Activated CD8-positive, alpha-beta T cell treated with anti-CD3 and anti-CD28 coated beads for 36 hours (primary cell): ENCODE results near the gene DIRAS1. TPM values are rescaled to one million over a fixed set of nuclear protein-coding genes. Genes with fewer than 3 reads are reported as not detected.

Source experiments
- ATAC-seq: fragments of 200-7000 bp; cut with Tn5 transposase; one replicate; pipeline ENCODE4 v1.10.0; 2021; ENCODE audit warnings: mild to moderate bottlenecking, moderate library complexity
- CTCF ChIA-PET: fragments of 350-600 bp; sonication (Branson Sonifier 250); formaldehyde crosslinking; loops from one replicate; lab custom pipeline; 2021; ENCODE audit warnings: antibody characterized with exemption; lab: Charles Lee
- POLR2A ChIA-PET: fragments of 350-600 bp; sonication (Branson Sonifier 250); formaldehyde crosslinking; loops from one replicate; lab custom pipeline; 2021; ENCODE audit warnings: antibody characterized with exemption; lab: Charles Lee
- DNase-seq: peaks from one replicate; pipeline ENCODE4 v3.0.0-alpha.2; 2020
- H3K27ac Mint-ChIP-seq: one replicate; pipeline ENCODE4 v1.8.0; 2021; ENCODE audit warnings: mild to moderate bottlenecking, mixed read lengths
- H3K27me3 Mint-ChIP-seq: one replicate; pipeline ENCODE4 v1.8.0; 2021; ENCODE audit warnings: mixed read lengths
- H3K36me3 Mint-ChIP-seq: one replicate; pipeline ENCODE4 v1.8.0; 2021; ENCODE audit warnings: low read depth, mixed read lengths
- H3K4me1 Mint-ChIP-seq: one replicate; pipeline ENCODE4 v1.8.0; 2021; ENCODE audit warnings: low read depth, mixed read lengths
- H3K4me3 Mint-ChIP-seq: one replicate; pipeline ENCODE4 v1.8.0; 2021; ENCODE audit warnings: mild to moderate bottlenecking, moderate library complexity, mixed read lengths
- H3K9me3 Mint-ChIP-seq: one replicate; pipeline ENCODE4 v1.8.0; 2021; ENCODE audit warnings: mixed read lengths
- intact Hi-C: fragments of 100-400 bp; cut with micrococcal nuclease; formaldehyde crosslinking; loops from one replicate; pipeline ENCODE4 v1.10.0; 2022
- total RNA-seq, 2 experiments: library from RNA; stranded (reverse); gene quantifications; one replicate each; pipeline ENCODE4 v1.2.3, GENCODE V29; 2021
- TF ChIP-seq, protein P1 (sequence below): fragments of 200-600 bp; IDR thresholded peaks from one replicate; pipeline ENCODE4 v1.8.0; 2022; ENCODE audit warnings: antibody characterized with exemption, mild to moderate bottlenecking

DIRAS1 gene
- total RNA-seq, 2 experiments from 2014 or later: 0.09 TPM; not detected in 1

GRCh38 chr19:2721570-2722540, 683 bp upstream of the DIRAS1 start:
- POLR2A ChIA-PET: no interaction called here
- H3K9me3 Mint-ChIP-seq: no peaks in the 10 kb centered on the region
- H3K27ac Mint-ChIP-seq: no peak overlapping the region
- H3K4me1 Mint-ChIP-seq: peaks cover 3% of the 10 kb centered on the region
- DNase-seq (no peak), ATAC-seq (no peak)
- H3K4me3 Mint-ChIP-seq: peak overlapping the region; percentile 43
- intact Hi-C loops: no loop called here
- TF ChIP-seq, protein P1, sequence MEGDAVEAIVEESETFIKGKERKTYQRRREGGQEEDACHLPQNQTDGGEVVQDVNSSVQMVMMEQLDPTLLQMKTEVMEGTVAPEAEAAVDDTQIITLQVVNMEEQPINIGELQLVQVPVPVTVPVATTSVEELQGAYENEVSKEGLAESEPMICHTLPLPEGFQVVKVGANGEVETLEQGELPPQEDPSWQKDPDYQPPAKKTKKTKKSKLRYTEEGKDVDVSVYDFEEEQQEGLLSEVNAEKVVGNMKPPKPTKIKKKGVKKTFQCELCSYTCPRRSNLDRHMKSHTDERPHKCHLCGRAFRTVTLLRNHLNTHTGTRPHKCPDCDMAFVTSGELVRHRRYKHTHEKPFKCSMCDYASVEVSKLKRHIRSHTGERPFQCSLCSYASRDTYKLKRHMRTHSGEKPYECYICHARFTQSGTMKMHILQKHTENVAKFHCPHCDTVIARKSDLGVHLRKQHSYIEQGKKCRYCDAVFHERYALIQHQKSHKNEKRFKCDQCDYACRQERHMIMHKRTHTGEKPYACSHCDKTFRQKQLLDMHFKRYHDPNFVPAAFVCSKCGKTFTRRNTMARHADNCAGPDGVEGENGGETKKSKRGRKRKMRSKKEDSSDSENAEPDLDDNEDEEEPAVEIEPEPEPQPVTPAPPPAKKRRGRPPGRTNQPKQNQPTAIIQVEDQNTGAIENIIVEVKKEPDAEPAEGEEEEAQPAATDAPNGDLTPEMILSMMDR: no peak
- CTCF ChIA-PET: no interaction called here
- peaks cover 27% of the 10 kb centered on the region for H3K27me3 Mint-ChIP-seq
- no peaks in the 10 kb centered on the region for H3K36me3 Mint-ChIP-seq

- Mint-ChIP-seq H3K27ac (no peak overlapping the region), H3K4me1 (peaks cover 3% of the 10 kb centered on the region), H3K4me3 (no peak overlapping the region), H3K36me3 (no peaks in the 10 kb centered on the region), H3K27me3 (peaks cover 25% of the 10 kb centered on the region), H3K9me3 (peaks cover 7% of the 10 kb centered on the region)
- TF ChIP-seq, protein P1: no peak
- DNase-seq (no peak), ATAC-seq (no peak)
- intact Hi-C loops: no loop called here
- POLR2A ChIA-PET: no interaction called here
- CTCF ChIA-PET: no interaction called here
These were observed 1.0 kb downstream of the DIRAS1 start for GRCh38 chr19:2719920-2720776.

GRCh38 chr19:2719232-2719735, 1.9 kb downstream of the DIRAS1 start:
- ChIA-PET POLR2A (no interaction called here), CTCF (no interaction called here)
- peaks cover 10% of the 10 kb centered on the region for H3K9me3 Mint-ChIP-seq
- no peaks in the 10 kb centered on the region for H3K36me3 Mint-ChIP-seq
- no peak overlapping the region for H3K4me3 Mint-ChIP-seq
- TF ChIP-seq, protein P1: no peak
- H3K27me3 Mint-ChIP-seq: peaks cover 23% of the 10 kb centered on the region
- no peak for DNase-seq
- no peak overlapping the region for H3K27ac Mint-ChIP-seq
- intact Hi-C loops: no loop called here
- H3K4me1 Mint-ChIP-seq: peaks cover 3% of the 10 kb centered on the region
- no peak for ATAC-seq

DNA sequence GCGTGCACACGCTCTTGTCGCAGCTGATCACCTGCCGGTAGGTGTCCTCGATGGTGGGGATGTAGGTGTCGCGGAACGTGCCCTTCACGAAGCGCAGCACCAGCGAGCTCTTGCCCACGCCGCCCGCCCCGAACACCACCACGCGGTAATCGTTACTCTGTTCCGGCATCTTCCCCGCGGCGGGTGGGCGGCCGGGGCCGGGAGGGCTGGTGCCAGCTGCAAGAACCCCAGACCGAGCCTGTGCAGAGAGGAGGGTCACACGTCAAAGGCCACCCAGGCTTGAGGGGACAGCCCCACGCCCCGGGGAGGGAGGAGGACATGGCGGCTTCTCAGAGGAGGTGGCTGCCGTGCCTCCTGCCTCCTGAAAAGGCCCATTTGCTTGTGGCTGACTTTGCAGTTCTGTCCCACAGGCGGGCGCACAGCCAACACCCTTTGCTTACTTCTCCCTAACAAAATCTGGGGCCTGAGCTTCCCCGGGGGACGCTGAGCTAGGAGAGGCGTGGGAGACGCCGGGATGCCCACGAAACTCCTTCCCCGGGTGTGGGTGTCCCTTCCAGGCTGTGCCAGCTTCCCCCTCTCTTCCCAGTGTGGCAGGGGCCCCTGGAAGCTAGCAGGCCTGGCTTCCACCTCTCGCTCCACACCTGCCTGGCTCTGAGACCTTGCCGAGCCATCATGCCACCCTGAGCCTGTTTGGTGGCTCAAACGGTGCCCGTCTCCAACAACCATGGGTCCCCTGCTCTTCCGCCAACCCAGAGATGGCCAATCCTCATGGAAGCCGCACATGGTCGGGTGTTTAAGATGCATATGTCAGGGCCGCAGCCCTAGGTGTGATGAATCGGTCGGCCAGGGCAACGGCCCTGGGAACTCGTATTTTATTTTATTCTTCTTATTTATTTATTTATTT, 3.3 kb downstream of the DIRAS1 start:
- intact Hi-C loops: no loop called here
- TF ChIP-seq, protein P1: no peak
- peaks cover 17% of the 10 kb centered on the region for H3K27me3 Mint-ChIP-seq
- ATAC-seq (no peak), DNase-seq (no peak)
- H3K4me3 Mint-ChIP-seq: no peak overlapping the region
- ChIA-PET POLR2A (no interaction called here), CTCF (interaction anchor here (1.1 kb wide), 1 partner anchor 69 kb away, joined by 5 read pairs; no protein-coding TSS in a partner anchor)
- peaks cover 10% of the 10 kb centered on the region for H3K9me3 Mint-ChIP-seq
- H3K36me3 Mint-ChIP-seq: no peaks in the 10 kb centered on the region
- peaks cover 3% of the 10 kb centered on the region for H3K4me1 Mint-ChIP-seq
- no peak overlapping the region for H3K27ac Mint-ChIP-seq
